GM12878 (cell line): ENCODE data around the gene TMEM44. TPM values are rescaled to one million over a fixed set of nuclear protein-coding genes. Genes with fewer than 3 reads are reported as not detected.

Experiments used
- ATAC-seq: fragments of 200-7000 bp; cut with Tn5 transposase; 3 replicates; pipeline ENCODE4 v1.9.1; 2020; ENCODE audit warnings: mild to moderate bottlenecking, moderate library complexity
- BruUV-seq: library from RNA; stranded (reverse); fragments of 400-500 nt; replicated peaks from 2 replicates; lab custom pipeline; 2021; lab: Mats Ljungman, UMichigan
- CTCF ChIA-PET: fragments of 300-600 bp; sonication (Branson Sonifier 250); formaldehyde crosslinking; extraction: SDS; loops from one replicate; lab custom pipeline; 2021; ENCODE audit warnings: inconsistent platforms; lab: Yijun Ruan, JAX
- POLR2A ChIA-PET: fragments of 350-600 bp; formaldehyde crosslinking; extraction: SDS; loops from one replicate; lab custom pipeline; 2021; ENCODE audit warnings: inconsistent platforms; lab: Charles Lee
- RAD21 ChIA-PET: fragments of 300-600 bp; sonication (Branson Sonifier 250); formaldehyde crosslinking; loops from one replicate; lab custom pipeline; 2023; ENCODE audit warnings: antibody characterized with exemption; ENCODE audit not compliant: unreplicated experiment; lab: Charles Lee
- SMC1A ChIA-PET: fragments of 300-600 bp; sonication (Branson Sonifier 250); formaldehyde crosslinking; loops from one replicate; lab custom pipeline; 2023; ENCODE audit not compliant: unreplicated experiment, uncharacterized antibody; lab: Charles Lee
- DNase-seq: peaks from one replicate; pipeline ENCODE4 v3.0.0-alpha.2; 2011; ENCODE audit warnings: low read depth, low spot score
- FAIRE-seq: peaks from 3 replicates; lab custom pipeline; 2011; peaks lifted over from hg19 to GRCh38; lab: Jason Lieb, UNC
- H2AFZ ChIP-seq: 2 replicates; pipeline ENCODE4 v1.6.0; 2011; ENCODE audit warnings: low read depth, low read length, control low read depth; ENCODE audit not compliant: control insufficient read depth
- H3K27ac ChIP-seq: 2 replicates; pipeline ENCODE4 v1.5.1; 2011; ENCODE audit warnings: control low read depth; ENCODE audit not compliant: control insufficient read depth, insufficient read depth
- H3K27me3 ChIP-seq, 2 experiments: replicated peaks in 1 of 2; 2 replicates each; pipeline versions ENCODE4 v1.6.0 to v1.6.1; 2011; ENCODE audit warnings: low read length in 1 of 2; ENCODE audit not compliant: control insufficient read depth in 2 of 2, insufficient read depth in 2 of 2
- H3K36me3 ChIP-seq, 2 experiments: 2 replicates each; pipeline ENCODE4 v1.5.1; 2011; ENCODE audit warnings: low read length in 1 of 2; ENCODE audit not compliant: control insufficient read depth in 2 of 2, insufficient read depth in 2 of 2
- H3K4me1 ChIP-seq: 2 replicates; pipeline ENCODE4 v1.6.1; 2011; ENCODE audit warnings: mild to moderate bottlenecking, low read length, moderate library complexity, mixed read lengths; ENCODE audit not compliant: control insufficient read depth, insufficient read depth
- H3K4me2 ChIP-seq: 2 replicates; pipeline ENCODE4 v1.6.0; 2011; ENCODE audit warnings: control low read depth; ENCODE audit not compliant: control insufficient read depth, insufficient read depth
- H3K4me3 ChIP-seq: fragments of 200-600 bp; sonication (generic); 2 replicates; pipeline ENCODE4 v1.5.1; 2016
- H3K79me2 ChIP-seq: 2 replicates; pipeline ENCODE4 v1.6.0; 2011; ENCODE audit warnings: low read length; ENCODE audit not compliant: control insufficient read depth, insufficient read depth
- H3K9ac ChIP-seq: 2 replicates; pipeline ENCODE4 v1.8.0; 2011; ENCODE audit warnings: low read length, control low read depth, mixed read lengths; ENCODE audit not compliant: control insufficient read depth, insufficient read depth
- H3K9me3 ChIP-seq: replicated peaks from 3 replicates; pipeline ENCODE4 v1.5.1; 2011; ENCODE audit warnings: mild to moderate bottlenecking, low read length; ENCODE audit not compliant: control insufficient read depth, insufficient read depth
- H4K20me1 ChIP-seq: 2 replicates; pipeline ENCODE4 v1.6.0; 2011; ENCODE audit not compliant: control insufficient read depth, insufficient read depth
- CTCF ChIP-seq, 3 experiments: IDR thresholded peaks in 2 of 3; conservative IDR thresholded peaks in 1 of 3; 2 replicates each; pipeline ENCODE4 v1.5.1; 2011; ENCODE audit warnings: low read depth in 3 of 3, low read length in 3 of 3, mild to moderate bottlenecking in 3 of 3, control low read depth in 2 of 3, moderate library complexity in 2 of 3, inconsistent platforms in 1 of 3, mixed read lengths in 1 of 3; ENCODE audit not compliant: control insufficient read depth in 2 of 3, insufficient read depth in 1 of 3; ENCODE audit errors: extremely low read depth in 1 of 3
- GABPA ChIP-seq: IDR thresholded peaks from 2 replicates; pipeline ENCODE4 v1.6.1; 2014; ENCODE audit warnings: antibody characterized with exemption, low read depth, mild to moderate bottlenecking, inconsistent platforms
- TARDBP ChIP-seq: IDR thresholded peaks from 2 replicates; pipeline ENCODE4 v1.6.1; 2016; ENCODE audit warnings: borderline replicate concordance
- ZBED1 ChIP-seq: IDR thresholded peaks from 2 replicates; pipeline ENCODE4 v1.6.1; 2016; ENCODE audit warnings: borderline replicate concordance
- WGBS: methylation state at CpG from one replicate; pipeline ENCODE4 v1.1.6; 2016; ENCODE audit warnings: low lambda C conversion rate; ENCODE audit not compliant: insufficient replicate concordance, insufficient coverage; ENCODE audit errors: missing lambda C conversion rate; 5-methylcytosine and 5-hydroxymethylcytosine counted together
- in situ Hi-C: fragments of 300-500 bp; cut with MboI; formaldehyde crosslinking; loops from 9 replicates; pipeline ENCODE4 v1.14.3; 2018; ENCODE audit warnings: mixed read lengths
- intact Hi-C: fragments of 100-400 bp; cut with micrococcal nuclease; formaldehyde crosslinking; loops from one replicate; pipeline ENCODE4 v1.14.2; 2022; ENCODE audit not compliant: unreplicated experiment
- polyA plus RNA-seq, 11 experiments: library from polyadenylated mRNA; depleted of rRNA in 4 of 11; unstranded in 6 of 11; stranded (reverse) in 5 of 11; fragments of >200 nt; fragmentation: Nextera tagmentation in 4 of 11; fragmentation: Illumina TruSeq in 1 of 11; extraction: Ambion mirVana in 4 of 11; extraction: Trizol in 1 of 11; gene quantifications; 1 replicate in 1 of 11; 2 replicates in 10 of 11; pipeline versions ENCODE4 v1.2.1 to v1.2.3, GENCODE V29; 2011 to 2016; ENCODE audit warnings: inconsistent platforms in 2 of 11, missing spikeins in 2 of 11, low read depth in 1 of 11
- total RNA-seq, 4 experiments: library from RNA; depleted of rRNA in 3 of 4; stranded (reverse); fragments of >200 nt in 3 of 4; fragmentation: Illumina TruSeq in 1 of 4; extraction: Trizol in 1 of 4; gene quantifications; 2 replicates each; pipeline versions ENCODE4 v1.2.1 to v1.2.3, GENCODE V29; 2013 to 2021

TMEM44 gene
- total and polyA plus RNA-seq, 10 of the 15 experiments (the other 5 are each of a cell fraction or from before 2014, with no cell fraction given), result 0.57 to 8.3 (median 3.6) TPM

GRCh38 chr3:194604837-194605236 lies 28.4 kb downstream of the TMEM44 start:
- BruUV-seq, result no TSS peak
- intact Hi-C loops (no loop called here), in situ Hi-C loops (no loop called here)
- H3K27me3 ChIP-seq, result no peaks in the 10 kb centered on the region; a peak in 1 of 4 replicates
- H3K79me2 ChIP-seq, result no peaks in the 10 kb centered on the region
- no peak overlapping the region for H3K4me2 ChIP-seq
- FAIRE-seq (no peak), DNase-seq (no peak), ATAC-seq (no peak)
- ChIA-PET RAD21 (no interaction called here), POLR2A (no interaction called here), CTCF (no interaction called here), SMC1A (no interaction called here)
- no peaks in the 10 kb centered on the region for H3K9me3 ChIP-seq
- no peak overlapping the region for H2AFZ ChIP-seq
- TF ChIP-seq ZBED1 (no peak), TARDBP (no peak), CTCF (IDR thresholded peaks at IDR 0.05 in 2 of 3, conservative IDR thresholded peaks at IDR 0.05 in 1 of 3; ENCODE audit: control insufficient read depth in 2 of 3, extremely low read depth in 1 of 3, insufficient read depth in 1 of 3, low read depth in 3 of 3, low read length in 3 of 3) (peak in 1 of 3 experiments; percentile 31; a peak in 2 of 6 replicates)
- no peaks in the 10 kb centered on the region for H3K36me3 ChIP-seq
- no peak overlapping the region for H3K9ac ChIP-seq
- no peak overlapping the region for H3K4me3 ChIP-seq
- 94% methylated on average over 2 of the region's 2 CpGs for WGBS
- H3K27ac ChIP-seq, result no peak overlapping the region
- no peaks in the 10 kb centered on the region for H4K20me1 ChIP-seq
- H3K4me1 ChIP-seq, result no peaks in the 10 kb centered on the region

- no peak for TF ChIP-seq GABPA
- CTCF ChIA-PET, result no interaction called here
- no peaks in the 10 kb centered on the region for H3K36me3 ChIP-seq
- FAIRE-seq (no peak), DNase-seq (no peak), ATAC-seq (no peak)
- no peak overlapping the region for H3K4me2 ChIP-seq
- no peaks in the 10 kb centered on the region for H3K79me2 ChIP-seq
- in situ Hi-C loops, result no loop called here
- no peaks in the 10 kb centered on the region for H4K20me1 ChIP-seq
- BruUV-seq, result no TSS peak
- H3K9ac ChIP-seq, result no peak overlapping the region
- H3K27ac ChIP-seq, result no peak overlapping the region
- RAD21 ChIA-PET, result no interaction called here
- no peaks in the 10 kb centered on the region for H3K4me1 ChIP-seq
- WGBS, result 88% methylated on average over 22 of the region's 22 CpGs
- POLR2A ChIA-PET, result no interaction called here
- H3K4me3 ChIP-seq, result no peak overlapping the region
- intact Hi-C loops, result no loop called here
- no peaks in the 10 kb centered on the region for H3K9me3 ChIP-seq
- no peaks in the 10 kb centered on the region; a peak in 1 of 4 replicates for H3K27me3 ChIP-seq
- SMC1A ChIA-PET, result no interaction called here
- no peak overlapping the region for H2AFZ ChIP-seq
These were observed 29.1 kb downstream of the TMEM44 start for GRCh38 chr3:194604126-194604525.
